Heart left ventricle (tissue), 16 donors: Measurements from ENCODE around the gene DERL2. TPM values are rescaled to one million over a fixed set of nuclear protein-coding genes. Genes with fewer than 3 reads are reported as not detected.

Experiments
- ATAC-seq, 4 donors: fragments of 200-7000 bp; cut with Tn5 transposase; one replicate each; pipeline ENCODE4 v1.9.1; 2020 to 2022; ENCODE audit warnings: moderate library complexity in 4 of 4, mild to moderate bottlenecking in 3 of 4, moderate number of reproducible peaks in 1 of 4
- DNase-seq, 5 donors: peaks; one replicate each; pipeline ENCODE4 v3.0.0-alpha.2; 2020
- H3K27ac ChIP-seq, 12 donors: fragments of 200-600 bp; sonication (generic) in 4 of 12; one replicate each; pipeline versions ENCODE4 v1.5.0 to v1.8.0; 2016 to 2022; ENCODE audit warnings: mild to moderate bottlenecking in 2 of 12
- H3K27me3 ChIP-seq, 9 donors: fragments of 200-600 bp; sonication (generic) in 2 of 9; one replicate each; pipeline versions ENCODE4 v1.5.1 to v1.8.0; 2016 to 2022; ENCODE audit warnings: mild to moderate bottlenecking in 3 of 9
- H3K36me3 ChIP-seq, 9 donors: fragments of 200-600 bp; sonication (generic) in 2 of 9; one replicate each; pipeline versions ENCODE4 v1.5.0 to v1.8.0; 2018 to 2022; ENCODE audit warnings: mild to moderate bottlenecking in 2 of 9
- H3K4me1 ChIP-seq, 12 donors: fragments of 200-600 bp; sonication (generic) in 4 of 12; one replicate each; pipeline versions ENCODE4 v1.5.0 to v1.8.0; 2016 to 2022; ENCODE audit warnings: mild to moderate bottlenecking in 3 of 12
- H3K4me3 ChIP-seq, 12 donors: fragments of 200-600 bp; sonication (generic) in 4 of 12; one replicate each; pipeline versions ENCODE4 v1.5.0 to v1.8.0; 2017 to 2022; ENCODE audit warnings: mild to moderate bottlenecking in 9 of 12, moderate library complexity in 4 of 12
- H3K9me3 ChIP-seq, 12 donors: fragments of 200-600 bp; sonication (generic) in 4 of 12; one replicate each; pipeline versions ENCODE4 v1.5.0 to v1.8.0; 2016 to 2022; ENCODE audit warnings: mild to moderate bottlenecking in 1 of 12
- CTCF ChIP-seq, 12 donors: fragments of 200-600 bp; sonication (generic) in 4 of 12; IDR thresholded peaks; one replicate each; pipeline versions ENCODE4 v1.5.0 to v1.8.0; 2018 to 2022; ENCODE audit warnings: antibody characterized with exemption in 12 of 12, mild to moderate bottlenecking in 5 of 12
- POLR2A ChIP-seq, 2 donors: fragments of 450-650 bp; IDR thresholded peaks; one replicate each; pipeline ENCODE4 v1.6.1; 2017; ENCODE audit warnings: antibody characterized with exemption in 2 of 2, mild to moderate bottlenecking in 2 of 2, moderate library complexity in 2 of 2
- WGBS, 4 donors: extraction: QIAGEN DNeasy Blood & Tissue Kit in 2 of 4; methylation state at CpG; one replicate each; pipeline versions ENCODE4 v1.1.5 to v1.1.7; 2013 to 2018; 5-methylcytosine and 5-hydroxymethylcytosine counted together
- intact Hi-C, 10 donors: fragments of 100-400 bp; cut with DNase I; formaldehyde crosslinking; loops; one replicate each; pipeline versions ENCODE4 v1.11.1 to v1.14.2; 2022
- polyA plus RNA-seq, 2 donors: library from polyadenylated mRNA; stranded (reverse); fragments of 200-250 nt; gene quantifications; one replicate each; pipeline ENCODE4 v1.2.3, GENCODE V29; 2013
- total RNA-seq, 9 donors: library from RNA; depleted of rRNA in 2 of 9; stranded (reverse); fragments of >200 nt in 2 of 9; fragmentation: NEBNext Ultra II Directional in 3 of 9; extraction: Animal tissue kit (Norgen Biotek cat#: 25700) in 3 of 9; gene quantifications; one replicate each; pipeline versions ENCODE4 v1.1.0 to v1.2.4, GENCODE V29; 2016 to 2023
- donor health status: ischemic (EF 13 %, LVEDD 7.1; RV severe dilation, severe dysfunction).
- donor health status: healthy with polysubstance abuse.
- donor health status: DM: no; HTN: yes; CAD: no.
- donor health status: DM: no; HTN: no; CAD: no.
- donor health status: ischemic (EF 25% LVEDD 6.9; RV normal size, moderate dysfunction).
- donor health status: ischemic (EF 25% LVEDD 5.7; RV mildly dilated, moderate dysfunction).
- donor health status: healthy.
- donor health status: DM: yes; HTN: yes; CAD: no.
- donor health status: ischemic (EF 35%, LVEDD 5.7; RV mildly dilated, moderate dysfunction).
- donor health status: nonischemic (EF 11% LVEDD 7.7; RV severe dilation, severe dysfunction).
- donor health status: DM: yes; HTN: yes; CAD: no.
- donor health status: PGD.
- donor health status: ischemic (EF 29% LVEDD 5.4; RV normal size, mild dysfunction).
- donor health status: nonischemic (EF 23%, LVEDD 6.1; RV moderate dilation, normal function).

Gene DERL2
- total and polyA plus RNA-seq, 11 donors, result 21.8 to 48.1 (median 29.6) TPM

- no peak overlapping the region for H3K27ac ChIP-seq
- intact Hi-C loops, result no loop called here
- peaks cover 0 to 35% (median 12%) of the 10 kb centered on the region in 9 donors for H3K36me3 ChIP-seq
- peaks cover 0 to 8% (median 0%) of the 10 kb centered on the region in 12 donors for H3K4me1 ChIP-seq
- no peak for DNase-seq
- TF ChIP-seq CTCF (IDR thresholded peaks at IDR 0.05), result no peak
- no peak for TF ChIP-seq POLR2A (IDR thresholded peaks at IDR 0.05)
- no peak for ATAC-seq
- H3K4me3 ChIP-seq, result no peak overlapping the region
- no peaks in the 10 kb centered on the region for H3K27me3 ChIP-seq
- no peaks in the 10 kb centered on the region for H3K9me3 ChIP-seq
- WGBS, 4 donors, result 73 to 89% (median 81%) methylated on average over 8 of the region's 8 CpGs
These were observed 23.5 kb upstream of the DERL2 start for GRCh38 chr17:5509482-5509881.

GRCh38 chr17:5508810-5509209, 22.8 kb upstream of the DERL2 start:
- no peaks in the 10 kb centered on the region for H3K27me3 ChIP-seq
- H3K27ac ChIP-seq, result no peak overlapping the region
- H3K4me3 ChIP-seq, result no peak overlapping the region
- peaks cover 0 to 28% (median 6%) of the 10 kb centered on the region in 9 donors for H3K36me3 ChIP-seq
- DNase-seq (no peak), ATAC-seq (no peak)
- H3K4me1 ChIP-seq, result peaks cover 0 to 7% (median 0%) of the 10 kb centered on the region in 12 donors
- WGBS, 4 donors, result 42 to 55% (median 52%) methylated on average over 4 of the region's 4 CpGs
- intact Hi-C loops, result no loop called here
- H3K9me3 ChIP-seq, result no peaks in the 10 kb centered on the region
- TF ChIP-seq POLR2A (IDR thresholded peaks at IDR 0.05) (no peak), CTCF (IDR thresholded peaks at IDR 0.05) (no peak)

GRCh38 chr17:5506307-5506706, 20.3 kb upstream of the DERL2 start:
- Histone ChIP-seq H3K4me1 (peaks cover 0 to under 1% (median 0%) of the 10 kb centered on the region in 12 donors), H3K4me3 (no peak overlapping the region), H3K9me3 (no peaks in the 10 kb centered on the region), H3K27ac (no peak overlapping the region), H3K36me3 (peaks cover 0 to 27% (median 9%) of the 10 kb centered on the region in 9 donors), H3K27me3 (no peaks in the 10 kb centered on the region)
- TF ChIP-seq CTCF (IDR thresholded peaks at IDR 0.05) (no peak), POLR2A (IDR thresholded peaks at IDR 0.05) (no peak)
- intact Hi-C loops, result no loop called here
- no peak for DNase-seq
- ATAC-seq, result no peak
- WGBS, 4 donors, result 86 to 90% (median 87%) methylated on average over 5 of the region's 5 CpGs

GRCh38 chr17:5502552-5502951, 16.6 kb upstream of the DERL2 start:
- ATAC-seq, result no peak

GRCh38 chr17:5501685-5502084, 15.7 kb upstream of the DERL2 start:
- Histone ChIP-seq H3K36me3 (peaks cover 0 to 23% (median 9%) of the 10 kb centered on the region in 9 donors), H3K27me3 (peaks cover 0 to 9% (median 0%) of the 10 kb centered on the region in 9 donors), H3K9me3 (no peaks in the 10 kb centered on the region), H3K4me3 (no peak overlapping the region), H3K27ac (no peak overlapping the region), H3K4me1 (peaks cover 0 to 17% (median 5%) of the 10 kb centered on the region in 12 donors)
- WGBS, 4 donors, result 77 to 89% (median 88%) methylated on average over 8 of the region's 8 CpGs
- no peak for DNase-seq
- no peak for ATAC-seq
- intact Hi-C loops, result no loop called here
- no peak for TF ChIP-seq POLR2A (IDR thresholded peaks at IDR 0.05)
- no peak for TF ChIP-seq CTCF (IDR thresholded peaks at IDR 0.05)

More at GRCh38 chr17:5502552-5502951, 16.6 kb upstream of the DERL2 start:
- intact Hi-C loops, result no loop called here
- H3K4me1 ChIP-seq, result peaks cover 0 to 17% (median 5%) of the 10 kb centered on the region in 12 donors
- no peak overlapping the region for H3K4me3 ChIP-seq
- H3K9me3 ChIP-seq, result no peaks in the 10 kb centered on the region
- DNase-seq, result no peak
- TF ChIP-seq POLR2A (IDR thresholded peaks at IDR 0.05), result no peak
- WGBS, 4 donors, result 94 to 98% (median 97%) methylated on average over 4 of the region's 4 CpGs
- no peak overlapping the region for H3K27ac ChIP-seq
- peaks cover 0 to 9% (median 0%) of the 10 kb centered on the region in 9 donors for H3K27me3 ChIP-seq
- H3K36me3 ChIP-seq, result peaks cover 0 to 23% (median 9%) of the 10 kb centered on the region in 9 donors
